Esophagus squamous epithelium (tissue), 5 donors: Measurements from ENCODE around the gene RILP. TPM values are rescaled to one million over a fixed set of nuclear protein-coding genes. Genes with fewer than 3 reads are reported as not detected.

Source experiments
- DNase-seq: peaks from one replicate; lab custom pipeline; 2025; lab: John Stamatoyannopoulos, UW
- H3K27ac ChIP-seq, 4 donors: fragments of 200-600 bp; sonication (generic); one replicate each; pipeline ENCODE4 v1.5.1; 2016 to 2019; ENCODE audit warnings: mild to moderate bottlenecking in 1 of 4
- H3K27me3 ChIP-seq, 4 donors: fragments of 200-600 bp; sonication (generic); 1 replicate in 3 of 4; 2 replicates in 1 of 4; pipeline versions ENCODE4 v1.5.1 to v1.6.0; 2017 to 2021; ENCODE audit warnings: antibody characterized with exemption in 1 of 4
- H3K36me3 ChIP-seq, 3 donors: fragments of 200-600 bp; sonication (generic); one replicate each; pipeline ENCODE4 v1.5.1; 2016 to 2019
- H3K4me1 ChIP-seq, 3 donors: fragments of 200-600 bp; sonication (generic); one replicate each; pipeline ENCODE4 v1.5.1; 2017 to 2019
- H3K4me3 ChIP-seq, 4 donors: fragments of 200-600 bp; sonication (generic); 1 replicate in 3 of 4; 2 replicates in 1 of 4; pipeline ENCODE4 v1.5.1; 2016 to 2019; ENCODE audit warnings: mild to moderate bottlenecking in 2 of 4, moderate library complexity in 1 of 4
- H3K9me3 ChIP-seq, 3 donors: fragments of 200-600 bp; sonication (generic); one replicate each; pipeline ENCODE4 v1.5.1; 2016 to 2019
- CTCF ChIP-seq, 6 experiments: fragments of 450-650 bp in 4 of 6; fragments of 200-600 bp in 2 of 6; sonication (generic) in 2 of 6; IDR thresholded peaks; one replicate each; pipeline ENCODE4 v1.5.1; 2016 to 2019; ENCODE audit warnings: antibody characterized with exemption in 6 of 6, mild to moderate bottlenecking in 4 of 6, moderate library complexity in 4 of 6
- POLR2A ChIP-seq, 4 donors: fragments of 450-650 bp; IDR thresholded peaks; one replicate each; pipeline ENCODE4 v1.6.1; 2017; ENCODE audit warnings: antibody characterized with exemption in 4 of 4, mild to moderate bottlenecking in 4 of 4, moderate library complexity in 3 of 4
- WGBS, 2 donors: methylation state at CpG; one replicate each; pipeline ENCODE4 v1.1.5; 2018; 5-methylcytosine and 5-hydroxymethylcytosine counted together
- intact Hi-C: fragments of 100-400 bp; cut with DNase I; formaldehyde crosslinking; loops from one replicate; pipeline ENCODE4 v1.15.0; 2022
- total RNA-seq, 4 donors: library from RNA; depleted of rRNA; stranded (reverse); fragments of >200 nt; gene quantifications; one replicate each; pipeline ENCODE4 v1.1.0, GENCODE V29; 2016
- donor health status: DM: yes; HTN: yes; CAD: no.

Gene RILP
- total RNA-seq, 4 donors from 2014 or later = 3.0 to 16.5 (median 13.9) TPM

- Histone ChIP-seq H3K4me1 (peaks cover 20 to 67% (median 28%) of the 10 kb centered on the region in 3 donors), H3K9me3 (no peaks in the 10 kb centered on the region), H3K27ac (peak overlapping the region; percentile 76 to 95 (median 88)), H3K4me3 (peak overlapping the region; percentile 60 to 96 (median 74)), H3K27me3 (peaks cover 0 to 25% (median 0%) of the 10 kb centered on the region in 4 donors), H3K36me3 (no peaks in the 10 kb centered on the region)
- DNase-seq = peak; percentile 81
- WGBS, 2 donors = 0 to 3% methylated on average over 7 to 11 of the region's 77 CpGs
- intact Hi-C loops = loop anchor here (2.0 kb wide), 1 partner anchor 54 kb away; no protein-coding TSS in a partner anchor
- peak in 1 of 4 donors; percentile 65 for TF ChIP-seq POLR2A (IDR thresholded peaks at IDR 0.05)
- peak in 5 of 6 experiments; percentile 22 to 48 (median 37) for TF ChIP-seq CTCF (IDR thresholded peaks at IDR 0.05)
These were observed 20.7 kb downstream of the RILP start for GRCh38 chr17:1628856-1629503.

- TF ChIP-seq CTCF (IDR thresholded peaks at IDR 0.05) (no peak), POLR2A (IDR thresholded peaks at IDR 0.05) (peak in 1 of 4 donors; percentile 44)
- Histone ChIP-seq H3K4me3 (peak within 1 kb of the TSS; percentile 60 to 96 (median 74)), H3K4me1 (peaks cover 20 to 74% (median 28%) of the 10 kb centered on the region in 3 donors), H3K36me3 (no peaks in the 10 kb centered on the region), H3K27ac (peak within 1 kb of the TSS; percentile 76 to 95 (median 88)), H3K27me3 (peaks cover 0 to 25% (median 0%) of the 10 kb centered on the region in 4 donors), H3K9me3 (no peaks in the 10 kb centered on the region)
- intact Hi-C loops = loop anchor here (2.0 kb wide), 1 partner anchor 53 kb away; no protein-coding TSS in a partner anchor
- WGBS, 2 donors = 0 to 1% methylated on average over 45 to 47 of the region's 95 CpGs
- no peak for DNase-seq
These were observed 21.4 kb downstream of the RILP start, which contains the start of gene SLC43A2 for GRCh38 chr17:1627982-1628855. Gene SLC43A2 (minus strand): TSS chr17:1628834. CDS start chr17:1627874, 960 bp downstream.

GRCh38 chr17:1627182-1627981, 22.3 kb downstream of the RILP start:
- WGBS, 2 donors = 6 to 22% methylated on average over 9 to 14 of the region's 39 CpGs
- DNase-seq = no peak
- intact Hi-C loops = no loop called here
- no peaks in the 10 kb centered on the region for H3K9me3 ChIP-seq
- peaks cover 20 to 74% (median 28%) of the 10 kb centered on the region in 3 donors for H3K4me1 ChIP-seq
- H3K4me3 ChIP-seq = peak overlapping the region; percentile 60 to 96 (median 74)
- H3K36me3 ChIP-seq = no peaks in the 10 kb centered on the region
- peak overlapping the region; percentile 76 to 95 (median 88) for H3K27ac ChIP-seq
- TF ChIP-seq CTCF (IDR thresholded peaks at IDR 0.05) (no peak), POLR2A (IDR thresholded peaks at IDR 0.05) (peak in 1 of 4 donors; percentile 70)
- H3K27me3 ChIP-seq = peaks cover 0 to 25% (median 0%) of the 10 kb centered on the region in 4 donors

GRCh38 chr17:1626333-1626732, 23.3 kb downstream of the RILP start:
- H3K27ac ChIP-seq = peak overlapping the region in 3 of 4 donors; percentile 8 to 95 (median 91)
- TF ChIP-seq CTCF (IDR thresholded peaks at IDR 0.05) (no peak), POLR2A (IDR thresholded peaks at IDR 0.05) (no peak)
- intact Hi-C loops = no loop called here
- no peaks in the 10 kb centered on the region for H3K9me3 ChIP-seq
- no peak for DNase-seq
- H3K36me3 ChIP-seq = no peaks in the 10 kb centered on the region
- WGBS, 2 donors = 44 to 46% methylated on average over 3 of the region's 3 CpGs
- peaks cover 0 to 25% (median 0%) of the 10 kb centered on the region in 4 donors for H3K27me3 ChIP-seq
- no peak overlapping the region for H3K4me3 ChIP-seq
- H3K4me1 ChIP-seq = peaks cover 20 to 74% (median 28%) of the 10 kb centered on the region in 3 donors
